Pulmonary artery endothelial cell (primary cell): ENCODE results near the gene BTG3. TPM values are rescaled to one million over a fixed set of nuclear protein-coding genes. Genes with fewer than 3 reads are reported as not detected.

Experiments
- DNase-seq: peaks from one replicate; pipeline ENCODE4 v3.0.0-alpha.2; 2011; ENCODE audit warnings: low read depth, low spot score
- total RNA-seq: library from RNA; depleted of rRNA; stranded (reverse); fragments of >200 nt; gene quantifications from 2 replicates; pipeline ENCODE4 v1.2.3, GENCODE V29; 2014

BTG3 gene, protein sequence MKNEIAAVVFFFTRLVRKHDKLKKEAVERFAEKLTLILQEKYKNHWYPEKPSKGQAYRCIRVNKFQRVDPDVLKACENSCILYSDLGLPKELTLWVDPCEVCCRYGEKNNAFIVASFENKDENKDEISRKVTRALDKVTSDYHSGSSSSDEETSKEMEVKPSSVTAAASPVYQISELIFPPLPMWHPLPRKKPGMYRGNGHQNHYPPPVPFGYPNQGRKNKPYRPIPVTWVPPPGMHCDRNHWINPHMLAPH
- 26.4 and 29.7 TPM in 2 replicates for total RNA-seq

DNA sequence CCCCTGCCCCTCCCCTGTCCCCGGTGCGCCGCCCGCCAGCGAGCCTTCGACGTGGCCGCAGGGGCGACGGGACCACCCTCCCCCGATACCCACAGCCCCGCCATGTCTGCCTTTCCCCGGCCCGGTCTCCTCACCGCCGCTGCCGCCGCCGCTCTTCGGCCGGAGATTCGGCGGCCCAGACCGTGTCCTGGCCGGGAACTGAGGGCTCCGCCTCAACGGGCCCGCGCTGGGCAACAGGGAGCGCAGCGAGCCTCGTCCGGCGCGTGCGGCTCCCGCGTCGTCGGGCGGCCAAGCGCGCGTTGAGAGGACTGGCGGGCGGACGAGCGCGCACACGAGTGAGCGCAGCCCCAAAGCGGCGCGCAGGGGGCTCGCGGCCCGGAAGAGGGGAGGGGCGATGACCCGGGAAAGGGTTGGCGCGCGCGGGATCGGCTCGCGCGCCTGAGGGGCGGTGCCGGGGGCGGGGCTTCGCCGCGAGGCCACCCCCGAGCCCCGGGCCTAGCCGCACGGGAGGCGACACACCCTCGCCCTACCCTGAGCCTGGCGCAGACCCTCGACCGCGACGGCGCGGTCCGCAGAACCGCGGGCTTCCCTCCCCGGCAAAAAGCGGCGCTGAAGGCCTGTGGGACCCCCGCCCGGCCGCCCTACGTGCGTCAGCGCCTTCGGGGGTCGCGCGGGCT, at the start of gene BTG3:
Gene BTG3 (minus strand): TSS at position 337 of the 677 bp plus-strand sequence. CDS start 3,757 bp downstream, outside the sequence.
- DNase-seq = peak; percentile 36

DNA sequence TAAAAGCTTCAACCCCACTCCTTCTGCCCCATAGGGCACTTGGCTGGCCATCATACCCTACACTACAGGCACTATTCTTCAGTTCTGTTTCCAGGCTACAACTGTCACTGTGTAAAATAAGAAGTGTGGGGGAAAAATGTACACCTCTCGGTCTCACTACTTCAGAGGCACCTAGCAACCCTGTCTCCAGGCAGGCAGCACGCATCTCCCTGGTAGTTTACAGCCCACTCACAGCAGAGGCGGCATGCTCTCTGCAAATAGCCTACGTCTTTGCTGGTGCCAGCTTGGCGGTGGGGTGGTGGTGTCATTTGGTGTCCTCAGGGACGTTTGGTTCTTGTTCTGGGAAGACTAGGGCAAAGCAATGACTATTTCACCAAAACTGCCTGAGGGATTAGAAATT, 48.2 kb upstream of the BTG3 start:
- DNase-seq = no peak

DNA sequence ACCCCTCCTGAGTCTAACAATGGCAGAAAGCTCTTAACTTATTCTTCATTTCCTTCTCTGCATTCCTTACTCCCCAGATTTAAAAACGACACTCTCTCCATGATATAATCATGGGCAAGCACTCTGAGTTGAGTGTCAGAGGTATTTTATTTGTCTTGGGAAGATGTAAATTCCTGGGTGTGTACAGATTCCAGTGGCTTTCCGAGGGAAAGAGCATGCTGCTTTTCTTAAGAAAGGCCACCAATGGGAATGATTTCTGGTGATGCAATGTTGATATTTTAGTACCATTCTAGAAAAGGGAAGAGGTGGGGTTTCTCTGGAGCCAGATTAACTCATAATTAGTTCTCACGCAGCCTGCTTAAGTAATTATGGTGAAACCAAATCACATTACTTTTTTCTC, 47.8 kb upstream of the BTG3 start:
- DNase-seq = no peak

- DNase-seq = no peak
Measured at GRCh38 chr21:17658931-17659330, 46.2 kb upstream of the BTG3 start.

- no peak for DNase-seq
Measured at GRCh38 chr21:17651526-17651925, 38.8 kb upstream of the BTG3 start.

- no peak for DNase-seq
Measured at GRCh38 chr21:17650292-17650691, 37.6 kb upstream of the BTG3 start.

DNA sequence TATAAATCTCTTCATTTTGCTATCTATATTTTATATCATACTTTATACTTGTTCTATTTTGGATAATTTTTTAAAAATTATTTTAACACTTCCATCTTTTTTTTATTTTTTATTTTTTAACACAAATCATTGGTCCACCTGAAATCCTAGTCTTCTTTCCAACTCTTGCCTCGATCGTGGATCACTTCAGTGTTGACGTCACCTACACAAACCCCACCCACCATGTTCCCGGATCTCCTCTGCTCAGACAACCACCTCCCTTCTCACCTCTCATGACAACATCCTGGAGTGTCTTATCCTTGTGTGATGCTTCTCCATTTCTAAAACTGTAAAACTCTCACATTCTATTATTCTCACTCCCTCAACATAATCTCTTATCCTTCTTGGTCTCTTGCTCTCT, 34.1 kb upstream of the BTG3 start:
- DNase-seq = no peak

DNA sequence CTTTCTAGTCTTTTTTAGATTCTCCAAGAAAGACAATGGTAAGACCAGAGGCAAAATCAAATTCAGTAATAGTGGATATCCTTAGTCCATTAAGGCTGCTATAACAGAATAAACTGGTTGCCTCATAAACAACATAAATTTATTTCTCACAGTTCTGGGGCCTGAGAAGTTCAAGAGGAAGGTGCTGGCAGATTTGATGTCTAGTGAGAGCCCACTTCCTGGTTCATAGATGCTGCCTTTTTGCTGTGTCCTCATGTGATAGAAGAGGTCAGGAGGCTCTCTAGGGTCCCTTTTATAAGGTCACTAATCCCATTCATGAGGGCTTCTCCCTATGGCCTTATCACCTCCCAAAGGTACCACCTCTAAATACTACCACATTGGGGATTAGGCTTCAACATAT, 31.5 kb upstream of the BTG3 start:
- no peak for DNase-seq

GRCh38 chr21:17640821-17641220, 28.1 kb upstream of the BTG3 start:
- no peak for DNase-seq

- DNase-seq = no peak
Measured at GRCh38 chr21:17636711-17637110, 24.0 kb upstream of the BTG3 start.

DNA sequence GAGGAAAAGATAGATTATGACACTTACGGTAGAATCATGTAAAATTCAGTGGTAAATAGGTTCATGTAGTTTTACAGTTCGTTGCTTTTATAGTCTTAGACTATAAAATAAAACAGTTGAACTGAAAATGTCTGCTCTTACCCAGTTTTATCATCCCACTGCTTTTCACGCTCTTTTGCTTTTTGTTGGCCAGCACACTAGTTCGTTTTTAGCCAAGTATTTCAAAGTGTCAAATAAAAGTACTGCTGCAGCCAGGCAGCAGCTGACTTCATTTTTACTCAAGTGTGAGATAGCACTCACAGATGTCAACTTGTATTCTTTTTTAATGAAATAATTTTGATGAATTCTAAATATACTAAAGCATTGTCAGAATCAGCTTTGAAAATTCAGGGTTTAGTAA, 18.5 kb upstream of the BTG3 start:
- no peak for DNase-seq

DNA sequence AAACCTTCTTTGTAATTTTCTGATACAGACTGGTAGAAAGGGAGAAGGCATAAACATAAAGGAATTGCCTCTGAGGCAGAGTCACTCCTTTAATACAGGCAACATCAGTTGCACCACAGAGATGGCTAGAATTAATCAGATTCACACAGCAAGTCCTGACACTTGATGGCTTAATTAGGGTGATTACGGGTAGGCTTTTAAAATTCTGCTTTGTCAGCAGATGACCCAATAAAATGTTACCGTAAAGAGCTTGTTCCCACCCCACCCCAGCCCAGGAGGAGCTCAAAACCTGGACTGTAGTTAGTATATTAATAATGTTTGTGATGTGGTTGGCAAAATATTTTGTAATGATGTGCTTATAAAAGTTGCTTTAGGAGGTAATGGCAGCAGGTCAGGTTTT, 9.3 kb upstream of the BTG3 start:
- no peak for DNase-seq

DNA sequence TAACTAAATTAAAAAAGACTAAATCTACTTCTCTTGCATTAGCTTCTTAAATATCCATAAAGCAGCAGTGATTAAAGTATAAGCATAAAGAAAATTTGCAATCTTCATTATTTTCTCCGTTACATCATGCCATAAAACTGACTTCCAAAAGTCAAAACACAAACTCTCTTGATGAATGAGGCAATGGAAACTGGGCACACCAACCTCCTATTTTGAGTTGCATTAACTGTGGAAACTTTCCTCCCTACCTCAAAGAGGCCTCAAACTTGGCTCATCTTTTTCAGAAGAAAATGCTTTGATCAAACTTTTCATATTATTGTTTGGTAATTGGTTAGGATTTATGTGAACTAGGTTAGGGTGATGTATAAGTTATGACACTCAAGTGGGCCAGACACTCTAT, 4.1 kb upstream of the BTG3 start:
- no peak for DNase-seq

GRCh38 chr21:17613242-17613676, 558 bp upstream of the BTG3 start:
- DNase-seq = no peak

DNA sequence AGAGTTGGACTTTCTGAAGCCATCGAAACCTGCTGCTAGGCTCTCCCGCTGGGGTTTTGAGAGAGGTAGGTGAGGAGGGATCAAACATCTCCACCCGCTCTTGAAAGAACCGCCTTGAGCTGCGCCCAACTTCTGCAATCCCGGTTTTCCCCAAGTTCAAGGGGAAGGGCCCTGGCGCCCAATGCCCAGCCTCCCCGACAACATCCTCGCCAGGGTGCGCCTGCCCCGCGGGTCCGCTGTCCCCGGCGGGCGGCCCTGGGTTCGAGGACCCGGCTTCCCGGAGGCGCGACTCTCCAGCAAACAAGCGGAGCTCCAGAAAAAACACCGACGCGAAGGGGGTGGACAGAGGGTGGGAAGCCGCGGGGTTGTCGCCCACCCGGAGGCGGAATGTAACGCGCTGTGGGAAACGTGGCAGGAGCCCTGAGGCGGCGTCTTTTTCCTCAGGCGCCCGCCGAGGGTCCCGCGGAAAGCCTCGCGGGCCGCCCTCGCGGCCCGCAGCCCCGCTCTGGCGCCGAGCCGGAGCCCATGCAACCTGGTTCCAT, 607 bp downstream of the BTG3 start:
- DNase-seq = no peak

DNA sequence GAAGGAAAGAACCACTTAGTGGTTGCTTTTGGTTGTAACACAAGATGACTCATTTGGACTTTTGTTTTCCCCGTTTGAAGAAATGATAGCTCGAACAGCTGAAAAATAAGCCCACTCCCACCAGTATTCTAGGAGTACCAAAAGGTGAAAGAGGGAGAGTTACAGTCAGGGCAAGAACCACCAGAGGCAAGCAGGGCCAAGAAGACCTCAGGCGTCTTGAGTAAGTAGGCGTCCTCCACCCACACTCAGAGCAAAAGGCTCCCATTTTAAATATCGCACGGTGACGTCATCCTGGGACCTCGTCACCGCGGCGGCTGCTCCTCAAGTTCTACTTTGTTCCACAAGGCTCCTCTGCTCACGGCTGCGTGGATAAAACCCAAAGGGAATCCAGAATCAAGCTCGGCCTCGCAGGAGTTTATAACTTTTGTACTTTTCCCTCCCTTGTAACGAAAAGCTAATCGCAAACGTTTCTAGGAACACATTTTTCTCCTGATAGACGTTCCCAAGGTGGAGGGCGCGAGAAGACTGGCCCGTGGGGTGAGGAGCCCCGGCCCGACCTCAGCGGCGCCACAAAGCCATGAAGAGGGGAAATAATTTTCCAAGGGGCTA, 1.2 kb downstream of the BTG3 start:
- peak; percentile 69 for DNase-seq

GRCh38 chr21:17610911-17611310, 1.8 kb downstream of the BTG3 start:
- no peak for DNase-seq

- no peak for DNase-seq
Measured at GRCh38 chr21:17609681-17610080, 3.0 kb downstream of the BTG3 start.

DNA sequence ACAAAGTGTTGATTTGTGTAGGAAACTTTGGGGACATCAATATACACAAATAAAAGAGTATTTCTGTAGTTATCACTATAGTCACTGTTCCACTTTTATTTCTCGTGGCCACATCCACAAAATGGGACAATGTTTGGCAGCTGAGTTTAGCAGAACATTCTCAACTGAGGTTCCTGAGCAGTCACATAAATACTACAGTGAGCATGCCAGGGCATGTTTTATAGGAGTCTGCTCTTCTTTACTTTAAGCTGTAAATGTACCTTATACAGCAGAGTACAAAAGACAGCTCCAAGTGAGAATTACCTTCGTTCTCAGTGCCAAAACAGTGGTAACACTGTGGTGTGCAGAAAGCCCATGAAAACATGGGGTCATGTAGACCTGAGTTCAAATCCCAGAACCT, 5.0 kb downstream of the BTG3 start:
- DNase-seq = no peak

DNA sequence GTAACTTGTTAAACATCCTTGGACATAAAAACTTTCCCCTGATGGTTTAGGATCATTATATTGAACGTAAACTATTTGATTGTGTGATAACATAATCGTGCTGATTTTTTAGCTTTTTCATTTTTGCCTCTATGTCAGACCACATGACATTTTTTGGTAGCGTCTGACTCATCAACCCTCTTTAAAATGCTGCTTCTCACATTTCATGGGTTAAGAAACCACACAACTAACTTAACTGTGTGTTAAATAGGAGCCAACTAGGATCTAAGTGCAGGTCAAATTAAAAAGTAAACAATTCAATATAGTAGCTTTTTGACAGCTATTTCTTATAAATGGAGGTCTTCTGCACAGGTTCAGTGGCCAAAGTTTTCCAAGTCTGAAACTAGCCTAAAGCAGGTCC, 9.8 kb downstream of the BTG3 start:
- DNase-seq = no peak

DNA sequence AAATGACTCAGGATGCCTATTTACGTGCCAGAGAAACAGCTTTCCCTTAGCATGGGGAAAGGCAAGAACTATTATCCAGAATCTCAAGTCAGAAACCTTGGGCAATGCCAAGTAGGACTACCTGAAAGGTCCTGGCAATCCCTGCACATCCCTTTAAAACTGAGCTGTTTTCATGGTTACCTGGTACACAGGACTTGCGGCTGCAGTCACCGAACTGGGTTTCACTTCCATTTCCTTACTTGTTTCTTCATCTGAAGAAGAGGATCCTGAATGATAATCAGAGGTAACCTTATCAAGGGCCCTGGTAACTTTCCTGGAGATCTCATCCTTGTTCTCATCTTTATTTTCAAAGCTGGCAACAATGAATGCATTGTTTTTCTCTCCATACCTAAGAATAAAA, 14.3 kb downstream of the BTG3 start:
- DNase-seq = no peak

DNA sequence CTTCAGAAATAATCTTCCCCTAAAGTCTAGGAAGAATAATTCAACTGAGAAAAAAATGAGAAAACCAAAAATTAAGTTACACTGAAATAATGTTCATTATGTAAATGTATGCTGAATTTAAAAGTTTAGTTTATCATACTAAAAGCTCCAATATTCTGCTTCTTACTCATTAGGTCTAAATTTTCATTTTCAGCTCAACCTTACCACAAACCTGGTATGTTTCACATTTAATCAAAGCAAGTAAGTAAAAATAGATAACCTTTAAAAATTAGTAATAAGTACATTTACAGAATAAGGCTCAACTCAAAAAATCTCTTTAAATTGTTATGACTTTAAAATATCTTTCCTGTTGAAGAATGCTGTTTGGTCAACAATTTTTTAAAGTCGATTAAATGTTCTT, 15.0 kb downstream of the BTG3 start:
- no peak for DNase-seq

GRCh38 chr21:17590430-17590829, 22.3 kb downstream of the BTG3 start:
- DNase-seq = no peak
